Motor neuron (in vitro differentiated cells): ENCODE data around the gene GANC. TPM values are rescaled to one million over a fixed set of nuclear protein-coding genes. Genes with fewer than 3 reads are reported as not detected.

Source experiments
- ATAC-seq, 8 experiments: fragments of 200-7000 bp; cut with Tn5 transposase; replicated peaks in 6 of 8; 2 replicates each; pipeline ENCODE4 v1.8.0; 2021; ENCODE audit warnings: mild to moderate bottlenecking in 8 of 8, moderate library complexity in 8 of 8
- H3K27ac ChIP-seq, 2 donors: fragments of 250-450 bp; sonication (Bioruptor Pico); 2 replicates each; pipeline ENCODE4 v1.9.0; 2021; ENCODE audit warnings: antibody characterized with exemption in 2 of 2, mild to moderate bottlenecking in 2 of 2, moderate library complexity in 1 of 2
- H3K4me1 ChIP-seq, 2 donors: fragments of 250-450 bp; sonication (Bioruptor Pico); replicated peaks in 1 of 2; 2 replicates each; pipeline ENCODE4 v1.6.1; 2021; ENCODE audit warnings: antibody characterized with exemption in 2 of 2, mild to moderate bottlenecking in 2 of 2, moderate library complexity in 1 of 2
- H3K4me3 ChIP-seq, 5 donors: fragments of 250-450 bp; sonication (Bioruptor Pico); 2 replicates each; pipeline ENCODE4 v1.9.0; 2021; ENCODE audit warnings: antibody characterized with exemption in 5 of 5, mild to moderate bottlenecking in 5 of 5, moderate library complexity in 4 of 5
- WGBS, 10 experiments: fragments of 450-650 bp; shearing (Covaris generic); methylation state at CpG; one replicate each; pipeline ENCODE4 v1.0.0; 2022; 5-methylcytosine and 5-hydroxymethylcytosine counted together
- in situ Hi-C, 9 experiments: fragments of 400-800 bp; cut with MboI; loops; one replicate each; pipeline ENCODE4 v1.15.0; 2021; ENCODE audit warnings: low sequenced_read_pairs in 9 of 9, low pct_unique_long_range_greater_than_20kb in 2 of 9; ENCODE audit not compliant: unreplicated experiment in 9 of 9
- total RNA-seq, 8 experiments: library from RNA; unstranded; fragments of 300-600 nt; gene quantifications; 2 replicates each; pipeline versions ENCODE4 v1.2.3 to v1.2.4, GENCODE V29; 2022

Gene GANC
- total RNA-seq, 8 experiments from 2014 or later = 11.3 to 125 (median 19.9) TPM

DNA sequence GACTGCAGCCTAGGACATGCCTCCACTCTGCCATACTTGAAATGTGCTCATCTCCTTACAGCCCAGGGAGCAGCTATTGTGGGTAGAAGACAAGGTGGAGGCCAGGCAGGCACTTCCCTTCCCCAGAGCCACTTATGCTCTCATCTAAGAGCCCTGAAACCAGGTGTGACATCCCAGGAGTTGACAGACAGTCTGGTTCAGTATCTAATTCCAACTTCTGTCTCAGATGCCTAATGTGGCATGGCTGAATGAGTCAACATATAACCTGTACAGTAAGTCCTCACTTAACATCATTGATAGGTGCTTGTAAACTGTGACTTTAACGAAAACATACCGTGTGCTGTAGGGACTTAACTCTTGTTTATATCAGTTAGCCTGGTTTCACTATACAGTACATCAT, 85.1 kb downstream of the GANC start:
- 100% methylated on average over 2 of the region's 2 CpGs; no CpG with 5 or more reads in 8 of the 10 experiments for WGBS, 10 experiments
- no peak for ATAC-seq
- in situ Hi-C loops = no loop called here

GRCh38 chr15:42359249-42359648, 86.2 kb downstream of the GANC start, which contains the start of gene CAPN3:
Gene CAPN3, plus strand, starts transcription at chr15:42359501. Its CDS starts 305 bp downstream, at chr15:42359806.
- no peak for ATAC-seq
- in situ Hi-C loops = no loop called here
- 38 to 100% (median 80%) methylated on average over 1 of the region's 1 CpG; no CpG with 5 or more reads in 1 of the 10 experiments for WGBS, 10 experiments
- H3K4me1 ChIP-seq = no peaks in the 10 kb centered on the region
- no peak within 1 kb of the TSS for H3K4me3 ChIP-seq
- no peak within 1 kb of the TSS for H3K27ac ChIP-seq

More for the DNA sequence above, 85.1 kb downstream of the GANC start:
- Histone ChIP-seq H3K4me1 (no peaks in the 10 kb centered on the region), H3K4me3 (no peak overlapping the region), H3K27ac (no peak overlapping the region)

- Histone ChIP-seq H3K4me1 (no peaks in the 10 kb centered on the region), H3K4me3 (no peak overlapping the region), H3K27ac (no peak overlapping the region)
- in situ Hi-C loops = no loop called here
- no peak for ATAC-seq
- WGBS, 10 experiments = 50 to 100% (median 80%) methylated on average over 1 to 5 of the region's 7 CpGs; no CpG with 5 or more reads in 3 of the 10 experiments
Measured at GRCh38 chr15:42359985-42360384, 87.0 kb downstream of the GANC start.

DNA sequence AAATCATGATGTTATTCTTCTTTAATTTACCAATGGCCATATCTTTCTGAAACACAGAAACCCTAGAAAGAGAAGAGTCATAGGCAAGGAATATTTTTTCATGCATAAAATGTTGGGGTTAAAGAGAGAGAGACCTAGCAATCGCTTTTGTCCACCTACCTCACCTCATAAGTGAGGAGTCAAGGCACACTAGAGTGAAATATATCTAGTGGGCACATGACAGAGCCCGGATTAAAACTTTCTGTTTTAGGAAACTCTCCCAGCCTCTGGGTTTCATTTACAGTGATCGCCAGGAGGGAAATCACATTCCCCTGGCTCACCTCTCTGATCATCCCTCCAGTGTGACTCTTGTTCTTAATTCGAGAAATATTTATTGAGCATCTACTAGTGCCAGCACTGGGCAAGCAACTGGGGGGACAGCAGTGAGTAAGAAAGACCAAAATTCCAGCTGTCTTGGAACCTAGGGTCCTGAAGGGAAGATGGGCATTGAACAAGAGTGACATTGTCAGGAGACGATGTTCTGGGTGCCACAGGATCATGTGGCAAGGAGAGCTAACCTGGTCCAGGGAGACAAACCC, 87.6 kb downstream of the GANC start:
- ATAC-seq = no peak
- in situ Hi-C loops = no loop called here
- H3K27ac ChIP-seq = no peak overlapping the region
- WGBS, 10 experiments = 50 to 100% (median 88%) methylated on average over 1 to 5 of the region's 5 CpGs; no CpG with 5 or more reads in 3 of the 10 experiments
- H3K4me1 ChIP-seq = no peaks in the 10 kb centered on the region
- H3K4me3 ChIP-seq = no peak overlapping the region

- 34 to 80% (median 57%) methylated on average over 2 to 3 of the region's 3 CpGs; no CpG with 5 or more reads in 4 of the 10 experiments for WGBS, 10 experiments
- in situ Hi-C loops = no loop called here
- no peak for ATAC-seq
- H3K4me1 ChIP-seq = no peaks in the 10 kb centered on the region
- no peak overlapping the region for H3K4me3 ChIP-seq
- H3K27ac ChIP-seq = no peak overlapping the region
Measured at GRCh38 chr15:42363487-42363886, 90.5 kb downstream of the GANC start.

DNA sequence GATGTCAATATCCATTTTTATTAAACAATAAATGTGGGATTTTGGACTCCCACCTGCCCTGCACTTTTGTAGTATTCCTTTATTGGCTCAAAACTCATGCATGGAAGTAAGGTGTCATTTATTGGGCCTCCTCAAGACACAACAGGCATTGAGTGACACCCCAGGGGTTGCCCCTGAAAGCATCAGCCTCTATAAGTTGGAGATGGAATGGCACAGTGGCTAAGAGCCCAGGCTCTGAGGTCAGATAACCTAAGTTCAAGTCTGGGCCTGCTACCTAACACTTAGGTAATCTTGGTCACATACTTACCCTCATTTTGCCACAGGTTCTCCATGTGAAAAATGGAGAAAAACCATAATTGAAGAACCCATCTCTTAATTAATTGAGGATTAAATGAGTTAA, 90.9 kb downstream of the GANC start:
- H3K4me1 ChIP-seq = no peaks in the 10 kb centered on the region
- in situ Hi-C loops = no loop called here
- no peak overlapping the region for H3K4me3 ChIP-seq
- no peak overlapping the region for H3K27ac ChIP-seq
- no peak for ATAC-seq

DNA sequence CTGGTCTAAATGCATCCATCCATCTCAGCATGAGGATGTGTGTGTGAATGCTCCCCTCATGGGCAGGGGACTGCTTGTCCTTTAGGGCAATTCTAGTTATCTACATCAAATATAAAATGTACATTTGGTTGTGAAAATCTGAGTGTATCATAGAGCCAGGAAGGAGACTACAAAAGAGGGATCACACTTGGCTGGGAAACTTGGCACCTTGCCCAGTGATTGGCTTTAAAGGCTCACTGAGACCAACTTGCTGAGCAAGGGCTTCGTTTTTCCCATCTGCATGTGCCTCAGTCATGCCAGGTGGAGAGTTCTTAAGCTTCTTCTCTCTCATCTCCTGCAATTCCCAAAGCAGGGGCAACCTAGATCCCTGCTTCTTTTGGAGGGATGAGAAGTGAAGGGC, 91.5 kb downstream of the GANC start:
- no peaks in the 10 kb centered on the region for H3K4me1 ChIP-seq
- WGBS, 10 experiments = 14 to 71% (median 40%) methylated on average over 1 of the region's 1 CpG; no CpG with 5 or more reads in 6 of the 10 experiments
- ATAC-seq = peak in 1 of 8 experiments; percentile 27
- in situ Hi-C loops = no loop called here
- no peak overlapping the region for H3K4me3 ChIP-seq
- no peak overlapping the region for H3K27ac ChIP-seq

DNA sequence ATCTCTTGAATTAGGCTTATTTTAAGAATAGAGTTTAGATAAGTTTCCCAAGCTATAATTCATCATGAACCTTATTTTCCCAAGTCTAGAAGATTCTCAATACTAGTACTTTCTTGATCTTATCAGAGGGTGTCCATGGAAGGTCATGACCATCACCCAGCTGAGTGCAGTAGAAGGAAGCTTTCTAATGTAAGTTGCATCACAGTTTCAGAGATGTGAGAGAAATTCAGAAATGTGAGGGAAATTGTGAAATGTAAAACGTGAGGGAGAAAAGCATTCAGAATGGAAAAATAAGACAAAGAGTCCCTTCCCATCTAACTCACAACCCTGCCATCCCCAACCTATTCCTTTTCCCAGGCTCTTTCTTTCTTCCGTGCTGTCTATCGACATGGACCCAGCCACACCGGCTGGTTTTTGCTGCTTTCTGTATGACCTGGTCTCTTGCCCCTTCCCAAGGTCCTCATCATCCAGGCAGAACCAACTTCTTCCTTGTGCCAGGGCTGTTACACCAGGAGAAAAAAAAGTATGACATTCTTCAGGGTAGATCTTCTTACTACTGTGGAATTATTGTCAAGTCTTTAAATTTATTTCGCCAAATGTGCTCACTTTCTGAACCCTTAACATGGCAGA, 93.0 kb downstream of the GANC start:
- in situ Hi-C loops = no loop called here
- no peaks in the 10 kb centered on the region for H3K4me1 ChIP-seq
- H3K27ac ChIP-seq = no peak overlapping the region
- H3K4me3 ChIP-seq = no peak overlapping the region
- 76 to 100% (median 86%) methylated on average over 1 to 5 of the region's 5 CpGs; no CpG with 5 or more reads in 1 of the 10 experiments for WGBS, 10 experiments
- ATAC-seq = no peak

- ATAC-seq = no peak
- no peak overlapping the region for H3K27ac ChIP-seq
- in situ Hi-C loops = no loop called here
- 10 to 100% (median 90%) methylated on average over 1 to 5 of the region's 5 CpGs; no CpG with 5 or more reads in 3 of the 10 experiments for WGBS, 10 experiments
- H3K4me3 ChIP-seq = no peak overlapping the region
- no peaks in the 10 kb centered on the region for H3K4me1 ChIP-seq
Measured at GRCh38 chr15:42367041-42367440, 94.0 kb downstream of the GANC start.

DNA sequence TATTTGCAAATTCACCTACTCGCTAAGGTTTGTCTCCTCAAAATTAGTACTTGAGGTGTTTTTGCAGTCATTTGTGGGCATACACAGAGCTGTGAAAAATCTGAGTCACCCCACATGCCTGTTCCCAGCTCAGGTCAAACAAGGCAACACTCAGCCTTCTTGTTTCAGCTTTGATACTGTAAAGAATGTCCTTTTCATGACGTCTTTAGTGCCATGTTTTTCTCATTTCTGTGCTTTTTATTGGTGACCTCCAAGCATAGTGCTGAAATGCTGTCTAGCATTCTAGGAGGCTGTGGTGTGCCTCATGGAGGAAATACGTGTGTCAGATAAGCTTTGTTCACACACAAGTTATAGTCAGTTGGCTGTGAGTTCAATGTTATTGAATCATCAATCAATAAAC, 95.1 kb downstream of the GANC start:
- H3K4me3 ChIP-seq = no peak overlapping the region
- H3K27ac ChIP-seq = no peak overlapping the region
- no peaks in the 10 kb centered on the region for H3K4me1 ChIP-seq
- WGBS, 10 experiments = 50 to 100% (median 78%) methylated on average over 1 to 3 of the region's 3 CpGs; no CpG with 5 or more reads in 1 of the 10 experiments
- in situ Hi-C loops = no loop called here
- ATAC-seq = no peak

GRCh38 chr15:42371096-42371495, 98.1 kb downstream of the GANC start:
- in situ Hi-C loops = no loop called here
- ATAC-seq = peak in 1 of 8 experiments; percentile 36
- Histone ChIP-seq H3K27ac (no peak overlapping the region), H3K4me1 (no peaks in the 10 kb centered on the region), H3K4me3 (no peak overlapping the region)
- 0 to 90% (median 53%) methylated on average over 1 to 2 of the region's 2 CpGs; no CpG with 5 or more reads in 3 of the 10 experiments for WGBS, 10 experiments

DNA sequence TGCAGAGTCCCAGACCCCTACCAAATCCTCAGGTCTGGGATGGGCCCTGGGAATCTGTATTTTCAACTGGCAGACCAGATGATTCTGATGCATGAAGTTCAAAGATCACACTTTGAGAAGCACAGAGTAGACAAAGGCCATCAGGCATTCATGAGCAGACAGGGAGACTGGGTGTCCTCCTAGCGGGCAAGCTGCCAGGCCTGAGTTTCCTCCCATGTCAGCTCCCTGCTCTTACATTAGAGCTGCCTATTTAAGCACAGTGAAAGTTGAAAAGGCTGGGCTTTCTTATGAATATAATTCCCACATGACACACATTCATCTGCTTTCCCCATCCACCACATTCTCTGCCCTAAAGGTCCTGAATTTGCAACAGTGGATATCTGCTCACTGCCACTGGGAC, 100.3 kb downstream of the GANC start:
- peak in 2 of 8 experiments; percentile 80 to 89 for ATAC-seq
- H3K27ac ChIP-seq = no peak overlapping the region
- WGBS, 10 experiments = 60 to 100% (median 90%) methylated on average over 1 of the region's 1 CpG; no CpG with 5 or more reads in 6 of the 10 experiments
- no peaks in the 10 kb centered on the region for H3K4me1 ChIP-seq
- in situ Hi-C loops = no loop called here
- H3K4me3 ChIP-seq = no peak overlapping the region

DNA sequence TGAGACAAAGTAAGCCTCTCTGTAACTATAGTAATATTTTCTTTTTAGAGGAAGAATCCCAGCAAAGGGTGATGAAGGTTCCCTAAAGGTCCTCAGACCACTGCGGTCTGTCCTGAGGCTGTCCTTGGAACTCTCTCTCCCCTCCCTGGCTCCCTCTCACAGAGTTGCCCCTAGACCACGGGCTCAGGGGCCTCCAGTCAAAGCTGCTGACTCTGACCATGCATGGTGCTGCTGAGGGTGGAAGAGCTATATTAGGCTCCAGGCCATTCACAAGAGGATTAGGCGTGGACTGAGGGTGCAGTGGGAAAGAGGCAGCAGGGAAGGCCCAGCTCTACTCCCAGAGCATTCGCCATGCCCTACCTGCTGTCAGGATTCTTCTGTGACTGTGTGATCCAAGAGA, 100.9 kb downstream of the GANC start:
- WGBS, 10 experiments = 100% methylated on average over 1 to 2 of the region's 4 CpGs; no CpG with 5 or more reads in 6 of the 10 experiments
- Histone ChIP-seq H3K4me1 (no peaks in the 10 kb centered on the region), H3K4me3 (no peak overlapping the region), H3K27ac (no peak overlapping the region)
- ATAC-seq = peak in 1 of 8 experiments; percentile 20
- in situ Hi-C loops = no loop called here

DNA sequence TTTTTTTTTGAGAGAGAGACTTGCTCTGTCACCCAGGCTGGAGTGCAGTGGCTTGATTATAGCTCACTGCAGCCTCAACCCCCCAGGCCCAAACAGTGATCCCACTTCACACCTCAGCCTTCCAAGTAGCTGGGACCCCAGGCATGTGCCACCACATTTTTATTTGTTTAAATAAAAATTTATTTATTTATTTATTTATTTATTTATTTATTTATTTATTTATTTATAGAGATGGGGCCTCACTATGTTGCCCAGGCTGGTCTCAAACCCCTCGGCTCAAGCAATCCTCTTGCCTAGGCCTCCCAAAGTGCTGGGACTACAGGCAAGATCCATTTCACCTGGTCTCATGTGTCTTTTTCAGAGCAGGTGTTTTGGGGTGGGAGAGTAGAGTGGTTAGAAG, 101.8 kb downstream of the GANC start:
- Histone ChIP-seq H3K27ac (no peak overlapping the region), H3K4me3 (no peak overlapping the region), H3K4me1 (no peaks in the 10 kb centered on the region)
- ATAC-seq = no peak
- WGBS, 10 experiments = 20 to 100% (median 88%) methylated on average over 1 of the region's 1 CpG; no CpG with 5 or more reads in 7 of the 10 experiments
- in situ Hi-C loops = no loop called here
